ENCODE data around the gene SHISAL2A.

The SHISAL2A gene

DNA sequence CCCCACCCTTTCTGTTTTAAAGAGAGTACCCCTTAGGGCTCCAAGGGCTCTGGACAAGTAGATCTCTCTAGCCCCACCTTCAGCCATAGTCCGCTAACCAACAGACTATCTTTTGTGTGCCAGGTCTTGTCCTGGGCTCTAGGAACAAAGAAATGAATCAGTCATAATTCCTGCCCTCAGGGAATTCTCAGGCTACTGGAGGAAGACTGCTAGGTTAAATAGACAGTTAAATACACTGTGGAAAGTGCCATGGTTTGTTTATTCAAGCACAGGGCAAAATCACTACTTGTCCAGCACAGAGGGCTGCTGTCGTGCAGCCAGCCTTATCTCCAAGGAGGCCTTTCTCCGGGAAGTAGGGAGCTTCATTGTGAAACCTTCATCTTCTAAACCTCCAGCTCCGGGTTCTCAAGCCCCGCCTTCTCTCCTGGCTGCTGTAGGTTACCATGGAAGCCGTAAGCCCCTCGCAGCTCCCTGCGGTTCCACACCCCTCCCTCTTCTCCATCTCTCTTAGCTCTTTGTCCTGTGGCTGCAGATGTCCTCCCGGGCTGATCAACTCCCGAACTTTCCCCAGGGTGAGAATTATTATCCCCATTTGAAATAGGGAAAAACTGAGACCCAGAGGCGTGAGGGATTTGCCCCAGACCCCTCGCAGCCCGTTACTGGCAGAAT, 29.8 kb downstream of the SHISAL2A start:
- no peak for DNase-seq

DNA sequence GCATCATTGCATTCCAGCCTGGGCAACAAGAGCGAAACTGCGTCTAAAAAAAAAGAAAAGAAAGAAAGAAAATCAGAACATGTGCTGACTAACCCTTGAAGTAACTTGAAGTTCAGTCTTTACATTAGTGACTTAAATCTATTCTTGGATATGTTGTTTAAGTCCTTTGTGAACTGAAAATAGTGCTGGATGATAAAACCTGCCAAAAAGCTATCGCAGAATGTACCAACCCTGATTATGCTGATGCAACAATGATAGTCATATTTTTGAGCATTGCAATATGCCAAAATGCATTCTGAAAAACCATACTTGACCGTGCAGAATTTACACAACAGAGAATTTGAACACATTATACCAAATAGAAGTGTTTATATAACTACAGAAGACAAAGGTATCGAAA, 30.7 kb downstream of the SHISAL2A start:
- no peak for DNase-seq

DNA sequence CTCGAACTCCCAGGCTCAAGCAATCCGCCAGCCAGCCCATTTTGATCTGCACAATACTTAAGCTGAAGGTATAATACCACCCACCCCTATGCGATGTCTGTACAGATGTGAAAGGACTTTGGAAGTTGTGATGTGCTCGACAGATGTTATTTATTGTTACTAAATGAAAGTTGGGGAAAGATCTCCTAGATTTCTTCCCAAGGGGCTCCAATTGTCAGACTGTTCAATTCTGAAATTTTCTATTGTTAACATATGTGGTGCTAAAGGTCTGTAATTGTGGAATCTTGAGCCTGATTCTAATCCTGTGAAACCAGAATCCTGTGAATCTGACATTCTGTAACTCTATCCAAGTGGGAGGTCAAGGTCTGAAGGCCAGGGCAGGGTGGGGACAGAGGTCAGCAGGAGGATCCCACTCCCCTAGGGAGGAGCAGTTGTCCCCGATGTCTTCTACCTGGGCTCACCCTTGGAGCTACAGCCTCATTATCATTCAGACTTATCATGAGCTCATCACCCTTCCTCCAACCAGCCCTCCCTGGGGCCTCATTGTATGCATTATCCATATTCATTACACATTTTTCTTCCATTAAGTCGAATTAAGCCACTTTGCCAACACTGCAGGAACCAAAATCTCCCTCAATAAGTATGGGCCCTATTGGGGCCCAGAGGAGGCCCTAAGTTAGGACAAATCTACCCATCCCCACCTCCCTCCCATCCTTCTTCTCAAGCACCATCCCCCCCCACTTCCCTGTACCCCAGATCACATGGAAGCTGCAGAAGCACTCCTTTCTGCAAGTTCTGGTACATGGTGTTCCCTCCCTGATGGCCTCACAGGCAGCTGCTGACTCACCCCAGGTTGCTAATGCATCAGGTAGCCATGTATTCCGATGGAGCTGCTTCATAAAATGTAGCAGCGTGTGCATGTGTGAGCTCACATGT, 32.3 kb downstream of the SHISAL2A start:
- DNase-seq, result no peak

DNA sequence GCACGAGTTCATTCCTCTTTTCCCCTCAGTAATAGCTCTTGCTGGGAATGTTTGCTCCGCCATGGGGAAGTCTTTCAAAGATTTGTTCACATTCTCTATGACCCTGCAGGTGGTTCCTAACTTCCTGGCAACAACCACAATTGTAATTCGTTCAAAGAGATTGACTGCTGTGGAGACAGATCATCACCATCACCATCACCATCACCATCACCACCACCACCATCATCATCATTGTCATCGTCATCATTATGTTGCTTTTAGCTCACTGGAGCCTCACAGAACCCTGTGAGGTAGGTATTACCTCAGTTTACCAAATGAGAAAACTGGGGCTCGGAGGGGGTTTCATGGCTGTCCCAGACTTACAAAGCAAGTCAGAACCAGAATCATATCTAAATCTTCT, 34.3 kb downstream of the SHISAL2A start:
- DNase-seq, result no peak

DNA sequence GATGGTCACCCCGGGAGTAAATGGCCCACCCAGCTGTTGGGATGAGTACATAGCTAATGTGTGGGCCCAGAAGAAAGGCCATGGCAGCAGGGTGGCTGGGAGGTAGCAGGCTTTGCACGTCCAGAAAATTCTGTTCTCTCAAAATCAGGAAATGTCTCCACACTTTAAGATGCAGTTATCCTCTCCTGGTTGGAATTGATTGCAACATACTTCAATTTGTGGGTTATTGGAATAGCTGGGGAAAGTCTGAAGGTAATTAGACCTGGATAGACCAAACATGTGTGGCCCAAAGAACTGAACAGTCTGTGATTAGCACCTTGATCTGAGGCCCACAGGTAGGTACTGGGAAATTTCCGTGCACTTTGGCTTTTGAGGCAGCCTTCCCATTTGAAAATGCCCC, 35.0 kb downstream of the SHISAL2A start:
- DNase-seq, result no peak

DNA sequence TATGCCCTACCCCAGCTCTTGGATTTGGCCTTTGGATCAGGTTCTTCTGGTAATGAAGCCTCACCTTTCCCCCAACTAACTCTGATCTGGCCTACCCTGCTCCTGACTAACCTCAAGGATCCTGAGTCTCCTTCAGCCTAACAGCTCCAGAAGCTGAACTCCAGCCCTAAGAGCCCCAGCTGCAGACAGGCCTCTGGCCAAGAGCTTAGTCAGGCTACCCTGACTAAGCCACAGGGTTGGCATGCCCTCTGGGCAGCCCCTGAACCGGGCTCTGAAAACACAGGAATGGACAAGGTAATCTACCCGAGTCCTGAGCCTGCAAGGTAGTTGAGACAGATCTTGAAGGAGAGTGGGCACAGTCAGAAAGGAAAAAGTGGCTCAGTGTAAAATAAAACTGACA, 35.7 kb downstream of the SHISAL2A start:
- DNase-seq, result no peak

DNA sequence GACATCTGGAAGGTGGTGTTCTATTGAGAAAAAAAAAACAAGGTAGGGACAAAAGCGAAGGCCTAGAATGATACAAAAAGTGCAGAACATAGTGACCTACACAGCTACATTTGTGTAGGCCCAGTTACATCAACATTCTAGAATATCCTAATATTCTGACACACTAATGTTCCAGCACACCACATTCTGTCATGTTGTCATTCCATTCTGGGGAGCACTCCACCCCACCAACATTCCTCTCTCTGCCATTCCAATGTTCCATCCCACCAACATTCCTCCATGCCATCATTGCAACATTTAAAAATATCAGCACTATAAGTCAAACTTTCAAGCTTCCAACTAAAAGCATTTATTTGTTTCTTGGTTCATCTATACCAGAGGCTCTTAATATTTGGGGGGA, 36.7 kb downstream of the SHISAL2A start:
- DNase-seq, result no peak

DNA sequence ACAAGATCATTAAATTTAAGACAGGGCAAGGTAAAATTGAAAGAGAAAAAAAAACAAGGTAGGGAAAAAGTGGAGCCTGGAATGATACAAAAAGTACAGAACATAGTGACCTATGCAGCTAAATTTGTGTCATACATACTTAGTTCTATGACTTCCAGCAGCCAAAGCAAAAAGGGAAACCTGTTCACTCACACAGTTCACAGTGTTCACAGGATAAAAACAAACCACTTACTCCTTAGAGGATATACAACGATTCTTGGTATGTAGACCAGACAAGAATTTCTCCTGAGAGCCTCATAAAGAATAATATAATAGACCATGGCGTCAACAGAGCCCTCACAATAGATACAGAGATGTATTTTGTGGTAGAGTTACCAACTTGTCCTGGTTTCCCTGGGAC, 37.6 kb downstream of the SHISAL2A start:
- DNase-seq, result no peak

DNA sequence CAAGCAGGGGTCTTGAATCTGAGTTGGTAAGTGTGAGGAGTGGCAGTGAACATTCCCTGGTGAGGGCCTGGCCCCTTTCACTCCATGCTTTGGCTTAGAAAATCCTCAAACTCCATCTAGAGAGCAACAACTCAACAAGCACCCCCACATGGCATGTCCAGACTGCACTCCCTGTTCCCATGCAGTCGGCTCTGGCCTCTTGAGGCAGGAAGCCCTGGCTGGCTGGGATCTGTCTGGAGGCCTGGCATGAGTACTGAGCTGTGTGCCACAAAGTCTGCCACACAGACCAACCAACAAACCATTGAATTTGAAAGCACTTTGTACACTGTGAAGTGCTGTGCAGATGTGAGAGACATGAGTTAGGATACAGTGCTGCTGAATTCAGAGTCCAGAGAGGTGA, 40.0 kb downstream of the SHISAL2A start:
- DNase-seq, result no peak

DNA sequence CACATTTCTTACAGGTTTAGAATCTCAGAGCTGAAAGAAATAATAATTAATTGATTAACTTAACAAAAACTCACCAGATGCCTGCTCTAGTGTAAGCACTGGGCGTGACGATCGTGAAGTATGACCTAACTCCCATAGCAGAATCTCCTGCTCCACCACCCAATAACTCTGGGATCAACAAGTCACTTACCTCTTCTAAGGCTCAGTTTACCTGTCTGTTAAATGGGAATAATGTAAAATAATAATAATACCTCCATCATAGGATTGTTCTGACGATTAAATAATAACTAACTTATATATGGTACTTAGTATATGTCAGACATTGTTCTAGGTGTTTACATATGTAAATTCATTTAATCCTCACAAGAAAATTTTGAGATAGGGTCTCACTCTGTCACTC, 40.5 kb downstream of the SHISAL2A start:
- DNase-seq, result no peak

DNA sequence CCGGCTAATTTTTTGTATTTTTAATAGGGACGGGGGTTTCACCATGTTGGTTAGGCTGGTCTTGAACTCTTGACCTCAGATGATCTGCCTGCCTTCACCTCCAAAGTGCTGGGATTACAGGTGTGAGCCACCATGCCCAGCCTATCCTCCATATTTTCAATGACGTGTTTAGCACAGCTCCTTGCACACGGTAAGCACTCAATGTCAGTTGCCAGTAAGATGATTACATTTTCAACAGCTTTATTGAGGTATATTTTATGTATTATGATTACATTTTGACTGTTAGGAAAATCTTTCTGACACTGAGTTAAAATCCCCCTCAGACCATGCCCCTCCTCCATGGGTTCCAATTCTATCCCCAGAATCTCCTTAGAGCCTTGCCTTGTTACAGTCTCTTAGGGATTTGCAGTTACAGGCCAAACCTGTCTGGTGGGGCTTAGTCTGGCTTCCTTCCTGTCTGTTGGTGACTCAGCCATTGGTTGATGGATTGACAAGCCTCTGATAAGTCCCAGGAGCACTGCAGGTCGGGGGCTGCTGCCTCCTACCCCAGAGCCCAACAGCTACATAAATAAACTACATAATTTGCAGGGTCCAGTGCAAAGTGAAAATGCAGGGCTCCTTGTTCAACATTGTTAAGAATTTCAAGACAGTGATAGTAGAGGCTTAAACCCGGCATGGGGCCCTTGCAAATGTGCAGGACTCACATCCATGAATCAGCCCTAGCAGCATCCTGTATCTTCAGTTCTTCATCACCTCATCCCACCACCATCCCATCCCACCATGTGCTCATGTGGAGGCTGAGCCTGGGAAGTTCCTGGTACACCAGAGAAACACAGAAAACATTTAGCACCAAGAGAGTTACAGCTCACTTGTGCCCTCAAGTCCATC, 41.8 kb downstream of the SHISAL2A start:
- DNase-seq, result no peak

DNA sequence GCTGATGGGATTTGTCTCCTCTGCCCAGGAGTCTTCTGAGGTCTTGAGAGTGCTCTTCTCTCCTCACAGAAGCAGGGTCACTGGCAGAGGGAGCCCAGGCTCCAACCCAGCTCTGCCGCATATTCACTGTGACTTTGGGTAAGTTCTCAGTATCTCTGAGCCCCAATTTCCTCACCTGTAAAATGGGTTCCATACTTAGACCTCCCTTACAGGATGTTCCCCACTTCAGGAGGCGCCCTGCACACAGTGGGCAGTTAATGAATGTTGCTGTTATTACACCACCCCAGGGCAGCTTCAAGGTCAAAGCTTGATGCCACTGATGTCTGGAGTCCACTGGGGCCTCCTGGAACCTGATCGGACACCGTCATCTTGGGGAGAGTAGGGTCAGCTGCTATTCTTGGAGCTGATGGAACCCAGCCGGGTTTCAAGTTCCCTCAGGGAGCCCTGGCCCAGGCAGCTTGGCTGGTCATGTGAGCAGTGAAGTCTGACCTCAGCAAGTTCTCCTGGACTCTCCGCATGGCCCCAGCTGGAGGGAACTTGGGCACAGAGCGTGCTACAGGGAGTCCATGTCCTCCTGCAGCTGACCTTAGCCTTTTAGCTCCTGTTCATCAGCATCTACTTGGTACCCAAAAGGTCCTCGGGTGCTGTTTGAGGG, 43.4 kb downstream of the SHISAL2A start:
- DNase-seq, result no peak

DNA sequence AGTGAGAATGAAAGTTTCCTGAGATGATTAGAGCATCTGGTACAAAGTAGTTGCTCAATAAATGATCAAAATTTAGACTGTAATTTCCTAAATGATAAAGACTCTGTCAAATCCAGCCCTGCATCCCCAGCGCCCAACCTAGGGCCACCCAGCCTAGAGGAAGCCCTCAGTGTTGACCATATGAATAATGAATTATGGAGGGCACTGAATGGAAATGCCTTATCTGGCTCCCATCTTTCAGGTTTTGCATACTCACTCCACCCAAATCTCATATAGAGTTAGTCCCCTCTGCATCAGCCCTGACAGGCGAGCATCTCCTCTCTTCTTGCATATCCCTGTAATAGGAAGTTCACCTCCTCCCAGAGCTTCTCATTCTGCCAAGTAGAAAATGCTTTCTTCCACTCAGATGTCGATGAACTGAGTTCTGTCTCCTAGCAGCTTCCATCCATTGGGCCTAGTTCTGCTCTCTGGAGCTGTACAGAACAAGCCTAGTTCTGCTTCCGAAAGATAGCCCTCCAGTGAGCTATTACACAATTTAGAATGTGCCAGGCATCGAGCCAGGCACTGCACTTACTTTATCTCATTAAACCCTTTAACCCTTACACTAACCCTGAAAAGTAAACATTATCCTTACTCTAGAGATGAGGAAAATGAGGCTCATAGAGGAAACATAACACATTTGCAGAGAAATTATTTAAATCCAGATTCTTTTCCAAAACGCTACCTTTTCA, 44.3 kb downstream of the SHISAL2A start:
- DNase-seq, result no peak

DNA sequence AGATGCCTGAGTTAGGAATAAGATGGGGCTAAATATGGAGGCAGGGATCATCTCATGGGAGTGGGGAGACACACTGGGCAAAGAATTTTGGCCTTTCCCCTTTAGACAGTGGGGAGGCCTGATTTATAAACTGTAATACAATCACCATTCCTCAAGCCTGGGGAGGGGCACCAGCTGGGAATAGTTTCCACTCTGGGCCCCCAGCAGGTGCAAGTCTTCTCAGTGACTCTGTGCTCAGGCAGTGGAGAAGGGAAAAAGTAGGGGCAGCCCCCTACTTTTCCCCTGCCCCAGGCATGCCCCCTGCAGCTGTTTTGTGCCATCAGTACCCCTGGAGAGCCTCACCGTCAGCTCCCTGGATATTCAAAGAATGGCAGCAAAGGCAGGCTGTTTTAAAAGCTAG, 46.1 kb downstream of the SHISAL2A start:
- DNase-seq, result no peak

DNA sequence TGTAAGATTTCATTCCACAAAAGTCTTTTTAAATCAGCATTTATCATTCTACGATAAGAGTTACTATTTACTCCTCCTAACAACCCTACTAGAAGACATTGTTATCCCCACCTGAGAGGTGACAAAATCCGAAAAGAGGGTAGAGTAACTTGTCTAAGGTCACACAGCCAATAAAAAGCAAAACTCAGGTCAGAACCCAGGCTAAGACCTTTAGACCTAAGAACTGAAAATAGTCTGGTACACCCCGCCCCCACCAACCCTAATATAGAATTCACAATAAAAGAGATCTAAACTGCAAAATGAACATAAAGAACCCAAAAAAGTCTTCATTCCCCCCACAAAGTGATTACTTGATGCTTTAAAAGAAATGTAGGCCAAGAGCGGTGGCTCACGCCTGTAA, 46.5 kb downstream of the SHISAL2A start:
- no peak for DNase-seq

DNA sequence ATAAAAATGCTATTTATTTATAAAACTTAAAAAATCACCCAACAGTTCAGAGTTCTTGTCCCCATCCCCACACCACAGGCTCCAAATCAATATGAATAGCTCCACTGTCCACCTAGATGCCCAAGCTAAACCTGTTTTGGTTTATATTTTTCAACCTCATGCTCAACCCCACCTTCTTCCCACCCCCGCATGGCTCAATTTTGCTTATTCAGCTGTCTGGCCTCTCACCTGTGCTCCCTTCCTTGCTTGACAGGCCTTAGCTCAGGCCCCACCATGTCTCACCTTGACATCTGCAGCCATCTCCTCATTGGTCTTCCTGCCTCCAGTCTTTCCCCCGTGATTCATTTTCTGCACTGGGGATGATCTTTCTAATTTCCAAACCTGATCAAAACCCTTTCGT, 47.4 kb downstream of the SHISAL2A start:
- no peak for DNase-seq

DNA sequence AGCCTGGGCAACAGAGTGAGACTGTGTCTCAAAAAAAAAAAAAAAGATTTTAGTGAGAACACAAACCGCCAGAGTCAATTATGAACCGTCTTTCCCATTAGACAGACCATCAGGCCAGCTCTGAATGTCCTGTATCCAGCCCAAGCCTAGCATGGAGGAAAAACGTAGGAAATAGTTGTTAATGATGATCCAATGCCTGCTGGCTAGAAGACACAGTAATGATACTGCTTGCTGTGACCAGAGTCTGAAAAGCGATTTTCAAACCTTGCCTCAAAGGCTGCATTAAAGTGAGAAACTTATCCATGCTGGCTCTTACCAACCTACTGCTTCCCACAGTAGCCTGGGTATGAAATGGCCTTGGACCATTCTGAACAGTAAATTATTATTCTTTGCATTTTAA, 48.2 kb downstream of the SHISAL2A start:
- DNase-seq, result no peak

DNA sequence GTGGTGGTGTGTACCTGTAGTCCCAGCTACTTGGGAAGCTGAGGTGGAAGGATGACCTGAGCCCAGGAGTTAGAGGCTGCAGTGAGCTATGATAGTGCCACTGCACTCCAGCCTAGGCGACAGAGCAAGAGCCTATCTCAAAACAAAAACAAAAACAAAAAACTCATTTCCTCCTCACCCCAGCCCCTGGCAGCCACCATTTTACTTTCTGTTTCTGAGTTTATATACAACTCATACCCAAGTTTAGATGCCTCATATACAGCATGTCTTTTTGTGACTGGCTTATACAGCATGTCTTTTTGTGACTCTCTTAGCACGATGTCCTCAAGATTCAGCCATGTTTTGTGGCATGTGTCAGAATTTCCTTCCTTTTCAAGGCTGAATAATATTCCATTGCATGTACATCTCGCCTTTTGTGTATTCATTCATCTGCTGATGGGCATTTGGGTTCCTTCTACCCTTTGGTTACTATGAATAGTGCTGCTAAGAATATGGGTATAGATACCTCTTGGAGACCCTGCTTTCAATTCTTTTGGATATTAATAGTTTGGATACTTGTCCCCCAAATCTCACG, 50.5 kb downstream of the SHISAL2A start:
- no peak for DNase-seq

DNA sequence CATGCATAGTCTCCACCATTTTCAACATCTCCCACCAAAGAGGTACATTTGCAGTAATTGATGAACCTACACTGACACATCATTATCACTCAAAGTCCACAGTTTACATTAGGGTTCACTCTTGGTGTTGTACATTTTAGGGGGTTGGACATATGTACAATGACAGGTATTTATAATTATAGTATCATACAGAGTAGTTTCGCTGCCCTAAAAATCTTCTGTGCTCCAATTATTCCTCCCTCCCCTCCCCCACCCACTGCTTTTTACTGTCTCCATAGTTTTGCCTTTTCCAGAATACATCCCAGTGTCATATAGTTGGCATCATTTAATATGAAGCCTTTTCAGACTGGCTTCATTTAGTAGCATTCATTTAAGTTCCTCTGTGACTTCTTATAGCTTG, 51.6 kb downstream of the SHISAL2A start:
- no peak for DNase-seq

DNA sequence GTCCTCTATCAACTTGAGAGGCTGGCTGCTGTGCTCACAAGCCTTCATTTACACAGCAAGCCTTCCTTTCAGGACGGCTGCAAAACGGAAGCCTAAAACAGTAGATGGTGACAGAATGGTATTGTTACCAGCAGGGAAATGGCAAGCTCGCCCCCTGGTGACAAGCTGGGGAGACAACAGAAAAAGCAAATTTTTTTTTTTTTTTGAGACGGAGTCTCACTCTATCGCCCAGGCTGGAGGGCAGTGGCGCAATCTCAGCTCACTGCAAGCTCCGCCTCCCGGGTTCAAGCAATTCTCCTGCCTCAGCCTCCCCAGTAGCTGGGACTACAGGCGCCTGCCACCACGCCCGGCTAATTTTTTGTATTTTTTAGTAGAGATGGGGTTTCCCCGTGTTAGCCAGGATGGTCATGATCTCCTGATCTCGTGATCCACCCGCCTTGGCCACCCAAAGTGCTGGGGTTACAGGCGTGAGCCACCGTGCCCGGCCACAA, 53.3 kb downstream of the SHISAL2A start:
- peak; percentile 83 for DNase-seq

DNA sequence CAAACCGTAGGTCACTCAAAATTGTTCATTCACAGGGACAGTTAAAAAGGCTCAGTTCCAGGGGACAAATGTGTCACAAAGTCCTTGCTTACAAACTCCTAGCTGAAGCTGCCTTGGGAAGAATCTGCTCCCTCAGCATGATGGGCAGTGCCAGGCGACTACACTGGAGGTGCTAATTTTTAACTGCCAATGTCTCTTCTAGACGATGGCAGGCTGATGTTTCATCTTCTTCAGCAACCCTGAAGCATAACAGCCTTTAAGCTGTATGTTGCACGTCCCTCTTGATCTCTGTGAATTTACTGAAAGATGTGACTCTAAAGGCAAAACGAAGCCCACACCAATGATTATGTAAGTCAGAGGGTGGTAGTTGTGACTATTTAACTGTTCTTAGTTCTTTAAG, 53.9 kb downstream of the SHISAL2A start:
- DNase-seq, result no peak

DNA sequence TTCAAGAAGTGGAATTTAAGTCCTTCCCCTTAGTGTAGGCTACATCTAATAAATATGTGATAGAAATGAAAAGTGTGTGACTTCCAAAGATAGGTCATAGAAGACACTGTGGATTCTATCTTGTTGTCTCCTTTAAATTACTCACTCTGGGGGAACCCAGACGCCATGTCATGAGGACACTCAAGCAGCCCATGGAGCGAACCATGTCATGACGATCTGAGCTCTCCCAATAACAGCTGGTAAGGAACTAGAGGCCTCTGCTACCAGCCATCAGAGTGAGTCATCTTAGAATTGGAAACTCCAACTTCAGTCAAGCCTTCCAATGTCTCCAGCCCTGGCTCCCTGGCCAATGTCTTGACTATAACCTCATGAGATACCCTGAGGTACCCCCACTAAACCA, 58.9 kb downstream of the SHISAL2A start:
- no peak for DNase-seq

Measured in CD4-positive, alpha-beta T cell treated with Interleukin-12 subunit alpha and Interleukin-12 subunit beta, for 1 hour (primary cell).